Astrocyte (in vitro differentiated cells and primary cell): Measurements from ENCODE around the gene MAS1L.

Experiments used
- CTCF ChIP-seq: IDR thresholded peaks from 2 replicates; pipeline ENCODE4 v1.5.1; 2011; ENCODE audit warnings: low read depth, mild to moderate bottlenecking, inconsistent platforms, low read length, moderate library complexity; ENCODE audit not compliant: insufficient read depth
- EZH2 ChIP-seq: IDR thresholded peaks from 2 replicates; pipeline ENCODE4 v1.6.1; 2012; ENCODE audit warnings: mild to moderate bottlenecking, low read length, inconsistent platforms; ENCODE audit not compliant: insufficient read depth

GRCh38 chr6:29487131-29487530 lies 625 bp downstream of the MAS1L start:
- TF ChIP-seq EZH2 (no peak), CTCF (no peak)
